NCI-H2196 (cell line): ENCODE data around the gene RHBDF1.

Experiments
- DNase-seq: peaks from one replicate; lab custom pipeline; 2025; ENCODE audit not compliant: unreplicated experiment; lab: John Stamatoyannopoulos, UW

RHBDF1 gene

GRCh38 chr16:72561-73548 is at the start of gene RHBDF1:
RHBDF1 (minus strand) TSS chr16:72631; CDS start chr16:65015, 7,616 bp downstream.
- DNase-seq: no peak

- DNase-seq: no peak
Observed at GRCh38 chr16:120756-121155, 48.3 kb upstream of the RHBDF1 start.

- DNase-seq: no peak
Observed at GRCh38 chr16:119835-120491, 47.5 kb upstream of the RHBDF1 start.

GRCh38 chr16:119295-119694 is 46.9 kb upstream of the RHBDF1 start:
- DNase-seq: no peak

- DNase-seq: no peak
Observed at GRCh38 chr16:118857-119256, 46.4 kb upstream of the RHBDF1 start.

GRCh38 chr16:117379-118365 is 45.2 kb upstream of the RHBDF1 start:
- DNase-seq: peak; percentile 80

- DNase-seq: no peak
Observed at GRCh38 chr16:116015-116414, 43.6 kb upstream of the RHBDF1 start.

GRCh38 chr16:114327-114726 is 41.9 kb upstream of the RHBDF1 start:
- no peak for DNase-seq

GRCh38 chr16:112153-112840 is 39.9 kb upstream of the RHBDF1 start:
- DNase-seq: no peak

- peak; percentile 79 for DNase-seq
Observed at GRCh38 chr16:106623-107324, 34.3 kb upstream of the RHBDF1 start.

GRCh38 chr16:105521-105920 is 33.1 kb upstream of the RHBDF1 start:
- no peak for DNase-seq

GRCh38 chr16:104928-105327 is 32.5 kb upstream of the RHBDF1 start:
- DNase-seq: no peak

- no peak for DNase-seq
Observed at GRCh38 chr16:104355-104754, 31.9 kb upstream of the RHBDF1 start.

- DNase-seq: no peak
Observed at GRCh38 chr16:102060-102855, 29.8 kb upstream of the RHBDF1 start.

- DNase-seq: no peak
Observed at GRCh38 chr16:101586-101985, 29.2 kb upstream of the RHBDF1 start.

GRCh38 chr16:100989-101388 is 28.6 kb upstream of the RHBDF1 start:
- DNase-seq: no peak

- DNase-seq: no peak
Observed at GRCh38 chr16:97822-98221, 25.4 kb upstream of the RHBDF1 start.

- peak; percentile 92 for DNase-seq
Observed at GRCh38 chr16:96935-97381, 24.5 kb upstream of the RHBDF1 start.

- DNase-seq: no peak
Observed at GRCh38 chr16:94918-95265, 22.5 kb upstream of the RHBDF1 start.
